Kidney epithelial cell (primary cell): ENCODE data around the gene LZTS3. TPM values are rescaled to one million over a fixed set of nuclear protein-coding genes. Genes with fewer than 3 reads are reported as not detected.

Source experiments
- DNase-seq: peaks from one replicate; pipeline ENCODE4 v3.0.0-alpha.2; 2010; ENCODE audit warnings: low read depth
- H3K27me3 ChIP-seq: 2 replicates; pipeline ENCODE4 v1.6.0; 2011; ENCODE audit warnings: low read length; ENCODE audit not compliant: control insufficient read depth, insufficient read depth
- H3K36me3 ChIP-seq: 2 replicates; pipeline ENCODE4 v1.5.1; 2011; ENCODE audit warnings: low read length; ENCODE audit not compliant: control insufficient read depth, insufficient read depth
- H3K4me3 ChIP-seq: 2 replicates; pipeline ENCODE4 v1.5.1; 2011; ENCODE audit warnings: low read depth, mild to moderate bottlenecking, control low read depth, low read length
- CTCF ChIP-seq: IDR thresholded peaks from 2 replicates; pipeline ENCODE4 v1.5.1; 2011; ENCODE audit warnings: mild to moderate bottlenecking, moderate library complexity, low read length, control low read depth, inconsistent platforms; ENCODE audit not compliant: insufficient read depth, poor library complexity, severe bottlenecking
- total RNA-seq: library from RNA; depleted of rRNA; stranded (reverse); fragments of >200 nt; gene quantifications from 2 replicates; pipeline ENCODE4 v1.2.3, GENCODE V29; 2015

LZTS3 gene
- total RNA-seq, 1 donor from 2014 or later, result 10.4 TPM

- Histone ChIP-seq H3K27me3 (peaks cover 17% of the 10 kb centered on the region), H3K4me3 (no peak overlapping the region), H3K36me3 (no peaks in the 10 kb centered on the region)
- TF ChIP-seq CTCF, result no peak
- no peak for DNase-seq
Measured at GRCh38 chr20:3165473-3166337, 7.6 kb downstream of the LZTS3 start.

- no peak for TF ChIP-seq CTCF
- Histone ChIP-seq H3K27me3 (peaks cover 17% of the 10 kb centered on the region), H3K4me3 (no peak overlapping the region), H3K36me3 (no peaks in the 10 kb centered on the region)
- DNase-seq, result no peak
Measured at GRCh38 chr20:3164763-3165410, 8.5 kb downstream of the LZTS3 start.

- DNase-seq, result no peak
- TF ChIP-seq CTCF, result no peak
- Histone ChIP-seq H3K36me3 (no peaks in the 10 kb centered on the region), H3K27me3 (peaks cover 17% of the 10 kb centered on the region), H3K4me3 (no peak overlapping the region)
Measured at GRCh38 chr20:3164043-3164762, 9.1 kb downstream of the LZTS3 start.

GRCh38 chr20:3163099-3164042 lies 10.0 kb downstream of the LZTS3 start:
- Histone ChIP-seq H3K4me3 (no peak overlapping the region), H3K27me3 (peaks cover 10% of the 10 kb centered on the region), H3K36me3 (no peaks in the 10 kb centered on the region)
- DNase-seq, result no peak
- no peak for TF ChIP-seq CTCF

- no peak overlapping the region for H3K4me3 ChIP-seq
- H3K36me3 ChIP-seq, result no peaks in the 10 kb centered on the region
- no peak for DNase-seq
- TF ChIP-seq CTCF, result no peak
- no peaks in the 10 kb centered on the region for H3K27me3 ChIP-seq
Measured at GRCh38 chr20:3162080-3162611, 11.2 kb downstream of the LZTS3 start.
